GM18526 (cell line): ENCODE results near the gene TMEM150C.

Experiments used
- POLR2A ChIP-seq: IDR thresholded peaks from 3 replicates; pipeline ENCODE4 v1.6.1; 2011; ENCODE audit not compliant: insufficient read length; ENCODE audit errors: extremely low read depth

The TMEM150C gene

DNA sequence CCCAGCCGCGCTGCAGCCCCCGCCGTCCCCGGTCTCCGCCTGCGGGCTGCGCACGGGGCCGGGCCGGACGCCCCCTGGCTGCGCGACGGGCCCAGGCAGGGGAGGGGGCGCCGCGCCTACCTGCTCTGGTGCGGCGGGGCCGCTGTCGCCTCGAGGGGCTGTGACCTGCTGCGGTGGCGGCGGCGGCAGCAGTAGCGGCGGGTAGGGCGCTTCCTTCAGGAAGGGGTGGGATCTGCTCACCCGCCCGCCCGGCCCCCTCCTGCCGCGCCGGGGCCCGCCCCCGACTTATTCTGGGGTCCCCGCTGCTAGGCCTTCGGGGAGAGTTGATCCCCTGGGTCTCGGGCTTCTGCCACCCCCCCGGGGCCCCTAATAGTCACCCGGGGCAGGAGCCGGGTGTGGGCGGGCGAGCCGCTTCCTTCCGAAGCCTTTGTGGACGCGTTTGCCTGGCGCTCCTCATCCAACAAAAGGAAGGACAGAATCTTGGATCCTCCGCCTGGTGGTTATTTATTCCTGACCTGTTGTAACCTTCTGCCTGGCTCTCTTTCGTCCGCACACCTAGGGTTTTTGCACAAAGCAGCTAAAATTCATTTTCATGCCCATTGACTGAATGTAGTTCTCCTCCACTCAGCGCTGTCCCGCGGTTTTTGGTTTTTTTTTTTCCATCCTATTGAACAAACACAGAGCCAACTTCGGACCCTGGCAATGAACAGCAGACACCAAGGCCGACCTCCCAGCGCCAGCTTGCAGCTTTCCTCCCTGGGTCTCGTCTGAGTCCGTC, at the start of gene TMEM150C:
TMEM150C (minus strand) TSS at position 203 of the 778 bp plus-strand sequence. CDS start 57,331 bp downstream, outside the sequence.
- TF ChIP-seq POLR2A = no peak

DNA sequence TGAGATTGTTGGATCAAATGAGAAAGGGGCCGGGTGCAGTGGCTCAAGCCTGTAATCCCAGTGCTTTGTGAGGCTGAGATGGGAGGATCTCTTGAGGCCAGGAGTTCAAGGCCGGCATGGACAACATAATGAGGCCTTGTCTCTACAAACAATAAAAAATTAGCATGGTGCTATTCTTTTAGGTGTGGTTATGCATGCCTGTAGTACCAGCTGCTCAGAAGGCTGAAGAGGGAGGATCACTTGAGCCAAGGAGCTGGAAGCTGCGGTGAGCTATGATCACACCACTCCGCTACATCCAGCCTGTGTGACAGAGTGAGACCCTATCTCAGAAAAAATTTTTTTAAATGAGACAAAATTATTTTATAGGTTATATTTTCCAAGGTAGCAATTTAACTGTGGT, 49.7 kb upstream of the TMEM150C start:
- no peak for TF ChIP-seq POLR2A

DNA sequence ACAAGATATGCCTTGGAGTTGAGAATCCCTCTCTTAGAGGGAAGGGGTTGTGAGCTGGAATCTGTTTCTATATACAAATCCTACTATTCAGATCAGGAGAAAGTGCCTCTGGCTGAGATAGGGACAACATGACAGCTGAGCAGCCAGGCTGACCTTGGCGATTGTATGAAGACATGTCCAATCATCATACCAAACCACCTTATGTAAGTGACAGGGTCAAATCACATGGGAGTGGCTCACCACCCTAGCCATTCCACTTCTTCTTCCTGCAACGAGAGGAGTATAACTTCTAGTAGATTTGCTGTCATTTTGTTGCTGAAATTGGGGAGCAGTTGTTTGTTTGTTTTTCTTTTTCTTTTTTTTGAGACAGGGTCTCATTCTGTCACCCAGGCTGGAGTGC, 48.3 kb upstream of the TMEM150C start:
- TF ChIP-seq POLR2A = no peak

DNA sequence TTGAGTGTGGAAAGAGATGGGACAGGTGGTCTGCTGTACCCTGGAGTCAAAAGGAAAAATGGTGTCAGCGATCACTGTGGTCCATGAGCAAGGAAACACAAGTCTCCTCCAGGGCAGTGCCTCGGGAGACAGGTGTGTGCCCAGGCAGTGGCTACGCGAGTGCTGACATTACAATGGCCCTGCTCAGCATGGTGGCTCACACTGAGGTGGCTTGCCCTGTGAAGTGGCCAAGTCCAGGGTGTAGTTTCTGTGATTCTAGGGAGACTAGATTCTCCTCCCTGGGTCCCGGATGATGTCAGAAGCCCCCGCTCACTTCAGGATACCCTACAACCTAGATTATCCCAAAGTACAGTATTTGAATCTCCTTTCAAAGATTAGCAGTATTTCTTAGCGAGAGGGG, 44.8 kb upstream of the TMEM150C start:
- TF ChIP-seq POLR2A = no peak

DNA sequence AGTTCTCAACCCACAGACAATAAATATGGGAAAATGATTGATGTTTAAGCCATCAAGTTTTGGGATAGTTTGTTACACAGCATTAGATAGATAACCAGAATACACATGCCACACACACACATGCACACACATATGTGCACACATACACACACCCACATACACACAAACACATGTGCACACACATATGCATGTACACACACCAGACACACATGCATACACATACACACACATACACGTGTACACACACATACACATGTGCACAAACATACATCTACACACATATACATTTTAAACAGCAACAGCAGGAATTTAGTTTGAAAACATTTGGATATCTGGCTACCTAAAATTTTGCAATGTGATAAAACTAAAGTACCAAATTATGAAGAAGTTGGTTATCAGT, 42.7 kb upstream of the TMEM150C start:
- no peak for TF ChIP-seq POLR2A

DNA sequence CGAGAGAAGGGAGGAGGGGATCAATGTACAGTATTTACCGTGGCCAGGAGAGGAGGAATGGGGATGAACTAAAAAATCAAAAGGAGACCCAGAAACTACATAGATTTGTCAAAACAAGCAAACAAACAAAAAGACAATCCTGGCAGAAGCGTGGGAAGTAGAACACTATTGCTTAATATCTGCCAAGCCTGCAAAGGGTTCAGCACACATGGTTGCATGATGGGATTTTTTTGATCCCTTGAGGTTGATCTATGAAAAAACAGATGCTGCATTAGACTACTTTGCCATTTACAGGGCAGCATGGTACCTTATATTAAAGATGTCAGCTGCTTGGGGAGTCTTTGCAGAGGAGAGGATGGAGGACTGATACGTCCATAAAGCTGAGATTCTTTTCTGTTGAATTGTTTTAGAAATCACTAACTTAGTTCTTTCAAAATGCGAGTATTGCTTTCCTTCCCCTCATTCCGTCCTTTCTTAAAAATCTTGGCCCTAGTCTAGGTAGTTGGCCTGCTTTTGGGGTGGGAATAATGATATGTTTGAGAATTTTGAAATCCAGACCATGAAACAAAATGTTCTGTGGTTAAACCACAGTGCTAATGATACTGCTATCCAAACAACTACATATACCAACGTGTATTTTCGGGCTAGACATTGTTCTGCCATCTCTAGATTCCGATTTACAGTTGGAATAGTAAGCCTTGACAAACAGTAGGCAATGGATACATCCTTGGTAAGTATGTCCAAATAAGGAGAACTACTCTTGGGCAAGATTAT, 39.6 kb upstream of the TMEM150C start:
- TF ChIP-seq POLR2A = no peak

DNA sequence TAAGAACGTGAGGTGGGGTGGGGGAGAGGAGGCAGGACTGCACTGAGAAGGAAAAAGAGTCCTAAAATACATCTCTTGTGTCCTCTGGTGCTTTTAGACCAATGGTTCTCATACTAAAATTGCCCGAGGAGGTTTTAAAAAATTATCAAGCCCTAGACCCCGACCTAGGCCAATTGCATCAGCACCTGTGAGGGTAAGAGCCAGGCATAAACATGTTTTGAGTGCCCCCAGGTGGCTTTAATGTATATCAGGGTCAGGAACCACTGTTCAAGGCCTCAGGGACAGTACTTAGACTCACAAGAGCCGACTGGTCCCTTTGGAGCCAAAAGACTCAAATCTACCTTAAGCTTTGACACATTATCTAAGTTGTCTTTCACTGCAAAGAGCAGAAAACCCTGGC, 37.5 kb upstream of the TMEM150C start:
- TF ChIP-seq POLR2A = no peak

DNA sequence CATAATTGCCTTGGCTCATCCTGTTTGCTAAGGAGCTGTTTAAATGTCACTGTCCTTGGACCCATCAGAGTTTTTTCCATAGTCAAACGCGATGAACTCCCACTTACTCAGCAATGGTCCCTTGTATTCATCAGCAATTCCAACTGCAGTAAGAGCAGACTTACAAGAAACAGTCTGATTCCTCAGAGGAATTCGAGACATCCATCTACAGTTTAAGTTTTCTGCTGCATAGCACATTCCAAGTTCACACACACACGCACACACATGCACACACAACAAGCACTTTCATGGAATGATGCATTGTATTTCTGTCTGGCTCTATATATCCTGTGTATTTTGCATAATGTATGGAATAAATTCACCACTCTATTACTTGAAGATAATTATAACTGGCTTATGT, 32.7 kb upstream of the TMEM150C start:
- no peak for TF ChIP-seq POLR2A

DNA sequence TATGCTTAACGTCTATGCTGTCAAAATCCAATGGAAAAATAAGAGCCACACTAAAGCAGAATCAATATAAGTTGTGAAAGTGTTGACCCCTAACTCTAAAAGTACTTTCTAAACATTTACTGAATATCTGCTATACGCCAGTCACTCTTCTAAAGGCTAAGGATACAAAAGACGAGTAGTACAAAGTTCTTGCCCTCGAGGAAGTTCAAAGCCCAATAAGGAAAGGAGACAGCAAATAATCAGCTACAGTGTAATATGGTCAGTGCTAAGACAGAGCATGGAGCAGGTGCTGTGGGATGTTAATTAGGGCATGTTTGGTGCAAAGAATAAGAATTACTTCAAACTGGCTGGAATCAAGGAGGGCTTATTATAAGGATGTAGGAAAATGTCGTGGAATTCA, 31.6 kb upstream of the TMEM150C start:
- no peak for TF ChIP-seq POLR2A

DNA sequence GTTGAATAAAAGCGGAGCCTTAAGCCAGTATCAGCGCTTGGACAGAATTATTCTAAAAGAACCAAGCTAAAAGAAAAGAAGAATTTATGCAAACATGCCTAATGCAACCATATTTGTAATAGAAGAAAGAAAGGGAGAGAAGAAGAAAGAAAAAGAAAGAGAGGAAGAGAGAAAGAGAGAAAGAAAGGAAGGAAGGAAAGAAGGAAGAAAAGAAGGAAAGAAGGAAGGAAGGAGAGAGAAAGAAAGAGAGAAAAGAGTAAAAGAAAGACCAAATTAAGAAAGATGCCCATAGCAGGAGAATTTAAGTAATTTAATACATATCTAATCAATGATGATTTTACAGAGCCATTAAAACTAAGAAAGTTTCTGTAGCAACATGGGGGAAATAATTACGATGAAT, 30.9 kb upstream of the TMEM150C start:
- TF ChIP-seq POLR2A = no peak

DNA sequence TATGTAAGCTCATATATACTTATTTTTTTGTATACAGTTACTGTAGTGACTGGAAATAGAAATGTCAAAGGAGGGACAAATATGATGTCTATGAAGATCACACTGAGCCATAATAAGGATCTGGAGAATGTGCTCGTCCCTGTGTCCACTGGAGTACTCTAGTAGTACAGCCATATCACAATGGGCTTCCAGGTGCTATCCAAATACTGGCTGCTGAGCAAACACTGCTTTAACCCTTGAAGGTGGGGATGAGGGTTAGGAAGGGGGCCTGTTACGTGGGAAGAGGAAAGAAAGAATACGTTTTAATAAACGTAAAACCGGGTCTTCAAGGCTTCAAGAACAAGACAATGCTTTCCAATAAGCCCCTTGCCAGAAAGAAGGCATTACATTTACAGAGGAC, 29.8 kb upstream of the TMEM150C start:
- no peak for TF ChIP-seq POLR2A

DNA sequence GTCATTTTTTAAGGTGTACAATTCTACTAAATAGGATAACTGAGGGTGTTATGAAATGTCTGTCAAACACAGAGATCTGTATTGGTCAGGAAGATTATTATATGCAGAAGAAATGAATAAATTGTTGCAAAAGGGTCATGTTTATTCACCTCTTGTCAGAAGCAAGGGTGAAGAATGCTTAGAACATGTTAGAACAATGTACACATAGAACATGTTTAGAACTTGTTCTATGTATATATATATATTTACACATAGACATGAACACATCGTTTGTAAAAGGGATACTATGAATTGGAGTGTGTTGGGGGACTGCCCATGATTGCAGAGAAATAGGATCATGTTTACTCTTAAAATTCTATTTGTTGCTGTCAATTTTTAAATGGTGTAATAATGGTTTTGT, 28.0 kb upstream of the TMEM150C start:
- TF ChIP-seq POLR2A = no peak

DNA sequence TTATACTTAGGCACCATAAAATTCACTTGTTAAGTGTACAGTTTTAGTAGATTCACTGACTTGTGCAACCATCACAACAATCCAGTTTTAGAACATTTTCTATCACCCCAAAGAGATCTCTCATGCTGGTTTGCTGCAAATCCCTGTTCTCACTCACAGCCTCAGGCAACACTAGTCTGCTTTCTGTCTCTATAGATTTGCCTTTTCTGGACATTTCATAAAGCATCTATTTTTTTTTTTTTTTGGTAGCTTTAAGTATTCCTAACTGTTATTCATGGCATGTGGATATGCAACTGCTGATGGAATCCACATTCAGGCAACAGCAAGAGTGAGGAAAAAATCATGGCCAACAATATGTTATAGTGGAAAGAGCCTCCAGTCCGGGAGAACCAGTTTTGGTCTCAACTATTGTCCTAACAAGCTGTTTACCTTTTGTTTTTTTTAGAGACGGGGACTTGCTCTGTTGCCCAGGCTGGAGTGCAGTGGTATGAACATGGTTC, 27.0 kb upstream of the TMEM150C start:
- no peak for TF ChIP-seq POLR2A

DNA sequence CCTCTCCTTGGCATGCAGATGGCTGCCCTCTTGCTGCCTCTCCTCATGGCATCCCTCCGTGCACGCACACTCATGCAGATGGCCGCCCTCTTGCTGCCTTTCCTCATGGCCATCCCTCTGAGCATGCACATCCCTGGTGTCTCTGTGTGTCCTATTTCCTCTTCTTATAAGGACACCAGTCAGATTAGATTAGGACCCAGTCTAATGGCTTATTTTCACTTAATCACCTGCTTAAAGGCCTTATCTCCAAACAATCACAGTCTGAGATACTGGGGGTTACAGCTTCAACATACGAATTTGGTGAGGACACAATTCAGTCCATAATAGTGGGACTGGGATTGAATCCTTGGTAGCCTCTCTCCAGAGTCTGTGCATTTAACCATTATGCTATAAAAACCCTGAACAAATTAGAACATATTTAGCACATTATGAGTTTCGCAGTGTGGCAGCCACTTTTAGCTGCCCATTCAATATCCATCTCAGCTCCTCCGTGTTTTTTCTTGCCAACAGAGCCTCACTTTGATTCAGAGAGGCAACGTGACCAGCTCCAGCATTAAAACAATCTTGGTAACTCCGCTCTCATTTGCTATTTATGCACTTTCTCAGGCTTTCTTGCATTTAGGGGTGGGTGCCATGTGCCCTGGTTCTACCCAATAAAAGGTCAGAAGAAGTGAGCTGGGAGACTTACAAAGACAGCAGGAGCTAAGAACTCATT, 26.2 kb upstream of the TMEM150C start:
- no peak for TF ChIP-seq POLR2A

DNA sequence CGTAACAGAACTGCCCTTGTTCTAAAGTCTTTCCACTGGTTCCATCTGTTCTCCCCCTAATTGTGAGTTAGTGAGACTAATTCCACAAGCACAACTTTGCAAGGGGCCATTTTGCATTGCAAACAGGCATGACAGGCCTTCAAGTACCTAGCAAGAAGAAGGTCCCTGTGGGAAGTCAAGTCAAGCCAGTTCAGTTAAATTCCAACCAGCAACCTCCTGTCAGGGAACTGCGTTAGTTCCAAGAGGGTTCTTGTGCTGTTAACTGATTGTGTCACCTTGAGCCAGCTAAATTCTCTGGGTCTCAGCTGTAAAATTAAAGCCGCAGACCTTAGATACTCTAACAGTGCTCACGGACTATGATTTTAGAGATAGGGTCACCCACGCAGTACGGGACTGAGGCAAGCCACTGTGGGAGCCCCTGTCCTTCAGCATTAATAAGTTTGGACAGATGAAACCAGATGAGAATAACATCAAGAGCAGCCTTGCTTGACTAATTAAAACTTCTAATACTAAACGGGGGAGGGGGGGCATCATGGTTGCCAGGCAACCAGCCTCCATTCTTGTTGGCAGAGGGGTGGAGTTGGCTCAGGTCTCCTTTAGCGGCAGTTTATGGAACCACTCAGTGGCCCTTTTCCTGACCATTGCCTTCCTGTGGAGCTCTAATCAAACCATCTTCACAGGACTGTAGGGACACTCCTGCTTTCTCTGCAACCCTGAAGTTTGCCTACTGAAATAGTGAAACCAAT, 24.1 kb upstream of the TMEM150C start:
- no peak for TF ChIP-seq POLR2A
